Measurements from ENCODE around the gene EEF2KMT.

DNA sequence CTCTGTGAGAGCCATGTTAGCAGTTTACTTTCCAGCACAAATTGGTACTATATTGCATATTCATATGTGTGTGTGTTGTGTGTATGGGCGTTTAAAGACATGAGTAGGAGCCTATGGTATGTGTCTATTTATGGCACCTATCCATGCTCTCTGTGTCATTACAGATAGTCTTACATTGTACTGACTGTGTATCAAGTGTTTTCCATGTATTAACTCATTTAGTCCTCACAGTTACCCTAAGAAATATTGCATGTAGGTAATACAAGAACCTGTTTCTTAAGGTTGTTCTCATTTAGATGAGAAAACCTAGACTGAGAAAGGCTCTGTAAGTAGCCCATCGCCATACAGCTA, 24.3 kb downstream of the EEF2KMT start:
- TF ChIP-seq, protein P1, sequence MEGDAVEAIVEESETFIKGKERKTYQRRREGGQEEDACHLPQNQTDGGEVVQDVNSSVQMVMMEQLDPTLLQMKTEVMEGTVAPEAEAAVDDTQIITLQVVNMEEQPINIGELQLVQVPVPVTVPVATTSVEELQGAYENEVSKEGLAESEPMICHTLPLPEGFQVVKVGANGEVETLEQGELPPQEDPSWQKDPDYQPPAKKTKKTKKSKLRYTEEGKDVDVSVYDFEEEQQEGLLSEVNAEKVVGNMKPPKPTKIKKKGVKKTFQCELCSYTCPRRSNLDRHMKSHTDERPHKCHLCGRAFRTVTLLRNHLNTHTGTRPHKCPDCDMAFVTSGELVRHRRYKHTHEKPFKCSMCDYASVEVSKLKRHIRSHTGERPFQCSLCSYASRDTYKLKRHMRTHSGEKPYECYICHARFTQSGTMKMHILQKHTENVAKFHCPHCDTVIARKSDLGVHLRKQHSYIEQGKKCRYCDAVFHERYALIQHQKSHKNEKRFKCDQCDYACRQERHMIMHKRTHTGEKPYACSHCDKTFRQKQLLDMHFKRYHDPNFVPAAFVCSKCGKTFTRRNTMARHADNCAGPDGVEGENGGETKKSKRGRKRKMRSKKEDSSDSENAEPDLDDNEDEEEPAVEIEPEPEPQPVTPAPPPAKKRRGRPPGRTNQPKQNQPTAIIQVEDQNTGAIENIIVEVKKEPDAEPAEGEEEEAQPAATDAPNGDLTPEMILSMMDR (IDR thresholded peaks at IDR 0.05), result no peak
- TF ChIP-seq POLR2A (IDR thresholded peaks at IDR 0.05), result no peak
